ENCODE results near the gene DMBT1. TPM values are rescaled to one million over a fixed set of nuclear protein-coding genes. Genes with fewer than 3 reads are reported as not detected.

Gene DMBT1
- total and polyA plus RNA-seq, 10 of the 15 experiments (the other 5 are each of a cell fraction or from before 2014, with no cell fraction given), result under 0.01 to 0.13 (median 0.03) TPM; not detected in 5

GRCh38 chr10:122532601-122533296, 27.8 kb upstream of the DMBT1 start:
- POLR2A ChIA-PET, result no interaction called here
- TF ChIP-seq TBL1XR1 (IDR thresholded peaks at IDR 0.05; ENCODE audit: low read depth, low read length) (no peak), BACH1 (IDR thresholded peaks at IDR 0.05; ENCODE audit: borderline replicate concordance) (no peak), NKRF (conservative IDR thresholded peaks at IDR 0.05) (no peak), MTA2 (IDR thresholded peaks at IDR 0.05; ENCODE audit: low read depth) (no peak), POLR2AphosphoS5 (IDR thresholded peaks at IDR 0.05; ENCODE audit: low read length) (no peak), IKZF1 (conservative IDR thresholded peaks at IDR 0.05) (no peak), EED (IDR thresholded peaks at IDR 0.05; ENCODE audit: low read depth) (no peak), ZBED1 (IDR thresholded peaks at IDR 0.05; ENCODE audit: borderline replicate concordance) (no peak), ZNF592 (IDR thresholded peaks at IDR 0.05) (no peak), YY1 (IDR thresholded peaks at IDR 0.05; ENCODE audit: low read depth, low read length) (no peak), USF2 (IDR thresholded peaks at IDR 0.05; ENCODE audit: borderline replicate concordance, low read depth, low read length) (no peak)
- TF ChIP-seq, protein P1, sequence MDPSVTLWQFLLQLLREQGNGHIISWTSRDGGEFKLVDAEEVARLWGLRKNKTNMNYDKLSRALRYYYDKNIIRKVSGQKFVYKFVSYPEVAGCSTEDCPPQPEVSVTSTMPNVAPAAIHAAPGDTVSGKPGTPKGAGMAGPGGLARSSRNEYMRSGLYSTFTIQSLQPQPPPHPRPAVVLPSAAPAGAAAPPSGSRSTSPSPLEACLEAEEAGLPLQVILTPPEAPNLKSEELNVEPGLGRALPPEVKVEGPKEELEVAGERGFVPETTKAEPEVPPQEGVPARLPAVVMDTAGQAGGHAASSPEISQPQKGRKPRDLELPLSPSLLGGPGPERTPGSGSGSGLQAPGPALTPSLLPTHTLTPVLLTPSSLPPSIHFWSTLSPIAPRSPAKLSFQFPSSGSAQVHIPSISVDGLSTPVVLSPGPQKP (IDR thresholded peaks at IDR 0.05; ENCODE audit: low read depth, low read length), result no peak
- TF ChIP-seq, protein P2, sequence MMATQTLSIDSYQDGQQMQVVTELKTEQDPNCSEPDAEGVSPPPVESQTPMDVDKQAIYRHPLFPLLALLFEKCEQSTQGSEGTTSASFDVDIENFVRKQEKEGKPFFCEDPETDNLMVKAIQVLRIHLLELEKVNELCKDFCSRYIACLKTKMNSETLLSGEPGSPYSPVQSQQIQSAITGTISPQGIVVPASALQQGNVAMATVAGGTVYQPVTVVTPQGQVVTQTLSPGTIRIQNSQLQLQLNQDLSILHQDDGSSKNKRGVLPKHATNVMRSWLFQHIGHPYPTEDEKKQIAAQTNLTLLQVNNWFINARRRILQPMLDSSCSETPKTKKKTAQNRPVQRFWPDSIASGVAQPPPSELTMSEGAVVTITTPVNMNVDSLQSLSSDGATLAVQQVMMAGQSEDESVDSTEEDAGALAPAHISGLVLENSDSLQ (IDR thresholded peaks at IDR 0.05), result no peak

More at GRCh38 chr10:122532601-122533296, 27.8 kb upstream of the DMBT1 start:
- H3K27ac ChIP-seq (ENCODE audit: control insufficient read depth, insufficient read depth), result no peak overlapping the region
- 34% methylated on average over 6 of the region's 6 CpGs for WGBS (ENCODE audit: insufficient coverage, insufficient replicate concordance, low lambda C conversion rate, missing lambda C conversion rate)
- FAIRE-seq (no peak), ATAC-seq (no peak), DNase-seq (ENCODE audit: low read depth, low spot score) (no peak)
- no peak overlapping the region for H3K4me2 ChIP-seq (ENCODE audit: control insufficient read depth, insufficient read depth)
- H3K36me3 ChIP-seq (ENCODE audit: control insufficient read depth in 2 of 2, insufficient read depth in 2 of 2, low read length in 1 of 2), result no peaks in the 10 kb centered on the region
- H3K79me2 ChIP-seq (ENCODE audit: control insufficient read depth, insufficient read depth, low read length), result no peaks in the 10 kb centered on the region
- no TSS peak for BruUV-seq (replicated peaks)
- RAD21 ChIA-PET (ENCODE audit: unreplicated experiment), result no interaction called here
- intact Hi-C loops (cut with micrococcal nuclease; ENCODE audit: unreplicated experiment) (no loop called here), in situ Hi-C loops (cut with MboI) (no loop called here)
- H3K4me1 ChIP-seq (ENCODE audit: control insufficient read depth, insufficient read depth, low read length), result no peaks in the 10 kb centered on the region
- no peak overlapping the region for H3K4me3 ChIP-seq
- no peaks in the 10 kb centered on the region for H3K9me3 ChIP-seq (replicated peaks; ENCODE audit: control insufficient read depth, insufficient read depth, low read length)
- H2AFZ ChIP-seq (ENCODE audit: control insufficient read depth, low read depth, low read length), result no peak overlapping the region
- H3K9ac ChIP-seq (ENCODE audit: control insufficient read depth, insufficient read depth, low read length), result no peak overlapping the region
- SMC1A ChIA-PET (ENCODE audit: uncharacterized antibody, unreplicated experiment), result interaction anchor here (1.8 kb wide), 1 partner anchor 11 kb away, joined by 4 read pairs; no protein-coding TSS in a partner anchor
- H4K20me1 ChIP-seq (ENCODE audit: control insufficient read depth, insufficient read depth), result no peaks in the 10 kb centered on the region
- H3K27me3 ChIP-seq (replicated peaks in 1 of 2; ENCODE audit: control insufficient read depth in 2 of 2, insufficient read depth in 2 of 2, low read length in 1 of 2), result no peaks in the 10 kb centered on the region; a peak in 1 of 4 replicates
- CTCF ChIA-PET, result no interaction called here

Measured in GM12878 (cell line).